Measurements from ENCODE around the gene CDH18.

The CDH18 gene

GRCh38 chr5:19690978-19691377, 297.0 kb downstream of the CDH18 start:
- TF ChIP-seq TAF1 (IDR thresholded peaks at IDR 0.05; ENCODE audit: borderline replicate concordance, insufficient read depth, low read length) (no peak), POLR2AphosphoS5 (IDR thresholded peaks at IDR 0.05; ENCODE audit: low read depth, low read length) (no peak), FOXP2 (optimal IDR thresholded peaks at IDR 0.05; ENCODE audit: borderline replicate concordance, extremely low read depth, extremely low read length, insufficient read depth) (no peak), SIN3A (IDR thresholded peaks at IDR 0.05; ENCODE audit: borderline replicate concordance, insufficient read depth, low read length) (no peak)
- TF ChIP-seq, protein P1, sequence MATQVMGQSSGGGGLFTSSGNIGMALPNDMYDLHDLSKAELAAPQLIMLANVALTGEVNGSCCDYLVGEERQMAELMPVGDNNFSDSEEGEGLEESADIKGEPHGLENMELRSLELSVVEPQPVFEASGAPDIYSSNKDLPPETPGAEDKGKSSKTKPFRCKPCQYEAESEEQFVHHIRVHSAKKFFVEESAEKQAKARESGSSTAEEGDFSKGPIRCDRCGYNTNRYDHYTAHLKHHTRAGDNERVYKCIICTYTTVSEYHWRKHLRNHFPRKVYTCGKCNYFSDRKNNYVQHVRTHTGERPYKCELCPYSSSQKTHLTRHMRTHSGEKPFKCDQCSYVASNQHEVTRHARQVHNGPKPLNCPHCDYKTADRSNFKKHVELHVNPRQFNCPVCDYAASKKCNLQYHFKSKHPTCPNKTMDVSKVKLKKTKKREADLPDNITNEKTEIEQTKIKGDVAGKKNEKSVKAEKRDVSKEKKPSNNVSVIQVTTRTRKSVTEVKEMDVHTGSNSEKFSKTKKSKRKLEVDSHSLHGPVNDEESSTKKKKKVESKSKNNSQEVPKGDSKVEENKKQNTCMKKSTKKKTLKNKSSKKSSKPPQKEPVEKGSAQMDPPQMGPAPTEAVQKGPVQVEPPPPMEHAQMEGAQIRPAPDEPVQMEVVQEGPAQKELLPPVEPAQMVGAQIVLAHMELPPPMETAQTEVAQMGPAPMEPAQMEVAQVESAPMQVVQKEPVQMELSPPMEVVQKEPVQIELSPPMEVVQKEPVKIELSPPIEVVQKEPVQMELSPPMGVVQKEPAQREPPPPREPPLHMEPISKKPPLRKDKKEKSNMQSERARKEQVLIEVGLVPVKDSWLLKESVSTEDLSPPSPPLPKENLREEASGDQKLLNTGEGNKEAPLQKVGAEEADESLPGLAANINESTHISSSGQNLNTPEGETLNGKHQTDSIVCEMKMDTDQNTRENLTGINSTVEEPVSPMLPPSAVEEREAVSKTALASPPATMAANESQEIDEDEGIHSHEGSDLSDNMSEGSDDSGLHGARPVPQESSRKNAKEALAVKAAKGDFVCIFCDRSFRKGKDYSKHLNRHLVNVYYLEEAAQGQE (IDR thresholded peaks at IDR 0.05; ENCODE audit: insufficient read depth in 1 of 2, low read depth in 2 of 2, low read length in 2 of 2), result no peak

DNA sequence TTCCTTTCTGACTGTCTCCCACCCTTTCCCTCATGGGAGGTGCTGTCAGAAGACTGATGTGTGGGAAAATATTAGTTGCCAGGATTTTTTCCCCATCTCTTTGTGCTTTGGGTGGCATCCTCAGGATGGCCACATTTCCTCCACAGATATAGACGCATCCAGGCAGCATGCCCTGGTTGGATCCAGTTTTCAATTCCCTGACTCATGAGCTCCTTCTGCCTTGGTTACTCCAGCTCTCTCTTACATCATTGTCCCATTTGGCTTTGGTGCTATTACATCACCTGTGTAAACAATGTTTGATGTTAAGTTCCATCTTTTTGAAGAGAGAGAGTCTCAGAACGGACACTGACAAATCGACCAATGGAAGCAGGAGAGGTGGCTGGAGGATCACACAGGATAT, 302.5 kb downstream of the CDH18 start:
- TF ChIP-seq FOXP2 (optimal IDR thresholded peaks at IDR 0.05; ENCODE audit: borderline replicate concordance, extremely low read depth, extremely low read length, insufficient read depth) (no peak), SIN3A (IDR thresholded peaks at IDR 0.05; ENCODE audit: borderline replicate concordance, insufficient read depth, low read length) (no peak), TAF1 (IDR thresholded peaks at IDR 0.05; ENCODE audit: borderline replicate concordance, insufficient read depth, low read length) (no peak), POLR2AphosphoS5 (IDR thresholded peaks at IDR 0.05; ENCODE audit: low read depth, low read length) (no peak)
- TF ChIP-seq, protein P1 (IDR thresholded peaks at IDR 0.05; ENCODE audit: insufficient read depth in 1 of 2, low read depth in 2 of 2, low read length in 2 of 2), result no peak

DNA sequence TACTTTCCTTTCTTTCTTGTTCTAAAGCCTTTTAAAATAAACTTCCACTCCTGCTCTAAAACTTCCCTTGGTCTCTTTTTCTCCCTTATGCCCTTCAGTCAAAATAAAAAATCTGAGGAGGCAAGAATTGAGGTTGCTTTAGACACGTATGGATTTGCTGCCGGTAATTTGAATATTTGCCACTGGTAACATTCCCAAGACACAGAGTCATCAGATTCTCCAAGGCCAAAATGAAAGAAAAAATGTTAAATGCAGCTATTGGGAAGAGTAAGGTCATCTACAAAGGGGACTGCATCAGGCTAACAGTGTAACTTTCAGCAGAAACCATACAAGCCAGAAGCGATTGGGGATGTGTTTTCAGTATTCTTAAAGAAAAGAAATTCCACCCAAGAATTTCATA, 311.1 kb downstream of the CDH18 start:
- TF ChIP-seq FOXP2 (optimal IDR thresholded peaks at IDR 0.05; ENCODE audit: borderline replicate concordance, extremely low read depth, extremely low read length, insufficient read depth), result no peak
- no peak for TF ChIP-seq TAF1 (IDR thresholded peaks at IDR 0.05; ENCODE audit: borderline replicate concordance, insufficient read depth, low read length)
- TF ChIP-seq POLR2AphosphoS5 (IDR thresholded peaks at IDR 0.05; ENCODE audit: low read depth, low read length), result no peak
- TF ChIP-seq SIN3A (IDR thresholded peaks at IDR 0.05; ENCODE audit: borderline replicate concordance, insufficient read depth, low read length), result no peak
- TF ChIP-seq, protein P1 (IDR thresholded peaks at IDR 0.05; ENCODE audit: insufficient read depth in 1 of 2, low read depth in 2 of 2, low read length in 2 of 2), result no peak

DNA sequence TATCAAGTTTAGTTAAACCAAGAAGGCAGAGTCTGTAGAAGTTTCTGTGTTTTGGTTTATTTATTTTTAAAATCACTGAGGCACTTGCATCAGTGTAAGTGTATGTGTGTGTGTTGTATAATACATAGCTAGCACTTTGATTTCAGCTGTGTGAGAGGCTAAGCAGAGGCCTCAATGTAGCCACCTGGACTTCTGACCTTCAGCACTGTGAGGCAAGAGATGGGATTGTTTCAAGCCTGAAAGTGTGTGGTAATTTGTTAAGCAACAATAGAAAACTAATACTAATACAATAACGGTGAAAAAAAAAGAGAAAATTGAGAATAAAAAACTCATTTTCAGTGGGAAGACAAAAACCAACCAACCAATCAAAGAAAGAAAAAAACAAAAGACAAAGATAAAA, 327.3 kb downstream of the CDH18 start:
- TF ChIP-seq, protein P1 (IDR thresholded peaks at IDR 0.05; ENCODE audit: insufficient read depth in 1 of 2, low read depth in 2 of 2, low read length in 2 of 2), result no peak
- no peak for TF ChIP-seq POLR2AphosphoS5 (IDR thresholded peaks at IDR 0.05; ENCODE audit: low read depth, low read length)
- no peak for TF ChIP-seq SIN3A (IDR thresholded peaks at IDR 0.05; ENCODE audit: borderline replicate concordance, insufficient read depth, low read length)
- TF ChIP-seq FOXP2 (optimal IDR thresholded peaks at IDR 0.05; ENCODE audit: borderline replicate concordance, extremely low read depth, extremely low read length, insufficient read depth), result no peak
- no peak for TF ChIP-seq TAF1 (IDR thresholded peaks at IDR 0.05; ENCODE audit: borderline replicate concordance, insufficient read depth, low read length)

- TF ChIP-seq SIN3A (IDR thresholded peaks at IDR 0.05; ENCODE audit: borderline replicate concordance, insufficient read depth, low read length) (no peak), POLR2AphosphoS5 (IDR thresholded peaks at IDR 0.05; ENCODE audit: low read depth, low read length) (no peak), TAF1 (IDR thresholded peaks at IDR 0.05; ENCODE audit: borderline replicate concordance, insufficient read depth, low read length) (no peak), FOXP2 (optimal IDR thresholded peaks at IDR 0.05; ENCODE audit: borderline replicate concordance, extremely low read depth, extremely low read length, insufficient read depth) (no peak)
- TF ChIP-seq, protein P1 (IDR thresholded peaks at IDR 0.05; ENCODE audit: insufficient read depth in 1 of 2, low read depth in 2 of 2, low read length in 2 of 2), result no peak
These were observed 332.4 kb downstream of the CDH18 start for GRCh38 chr5:19655627-19656026.
